Measurements from ENCODE around the gene OR2L2.

DNA sequence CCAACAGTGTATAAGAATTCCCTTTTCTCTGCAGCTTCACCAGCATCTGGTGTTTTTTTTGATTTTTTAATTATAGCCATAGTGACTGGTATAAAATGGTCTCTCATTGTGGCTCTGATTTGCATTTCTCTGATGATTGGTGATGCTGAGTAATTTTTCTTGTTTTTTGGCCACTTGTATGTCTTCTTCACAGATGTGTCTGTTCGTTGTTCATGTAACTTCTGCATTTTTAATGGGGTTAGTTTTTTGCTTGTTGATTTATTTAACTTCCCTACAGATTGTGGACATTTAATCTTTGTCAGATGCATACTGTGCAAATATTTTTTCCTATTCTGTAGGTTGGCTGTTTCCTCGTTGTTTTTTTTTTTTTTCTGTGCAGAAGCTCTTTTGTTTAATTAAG is 36.9 kb upstream of the OR2L2 start:
- TF ChIP-seq, protein P1, sequence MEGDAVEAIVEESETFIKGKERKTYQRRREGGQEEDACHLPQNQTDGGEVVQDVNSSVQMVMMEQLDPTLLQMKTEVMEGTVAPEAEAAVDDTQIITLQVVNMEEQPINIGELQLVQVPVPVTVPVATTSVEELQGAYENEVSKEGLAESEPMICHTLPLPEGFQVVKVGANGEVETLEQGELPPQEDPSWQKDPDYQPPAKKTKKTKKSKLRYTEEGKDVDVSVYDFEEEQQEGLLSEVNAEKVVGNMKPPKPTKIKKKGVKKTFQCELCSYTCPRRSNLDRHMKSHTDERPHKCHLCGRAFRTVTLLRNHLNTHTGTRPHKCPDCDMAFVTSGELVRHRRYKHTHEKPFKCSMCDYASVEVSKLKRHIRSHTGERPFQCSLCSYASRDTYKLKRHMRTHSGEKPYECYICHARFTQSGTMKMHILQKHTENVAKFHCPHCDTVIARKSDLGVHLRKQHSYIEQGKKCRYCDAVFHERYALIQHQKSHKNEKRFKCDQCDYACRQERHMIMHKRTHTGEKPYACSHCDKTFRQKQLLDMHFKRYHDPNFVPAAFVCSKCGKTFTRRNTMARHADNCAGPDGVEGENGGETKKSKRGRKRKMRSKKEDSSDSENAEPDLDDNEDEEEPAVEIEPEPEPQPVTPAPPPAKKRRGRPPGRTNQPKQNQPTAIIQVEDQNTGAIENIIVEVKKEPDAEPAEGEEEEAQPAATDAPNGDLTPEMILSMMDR (IDR thresholded peaks at IDR 0.05; ENCODE audit: insufficient read depth, low read length) = no peak
- TF ChIP-seq, protein P2, sequence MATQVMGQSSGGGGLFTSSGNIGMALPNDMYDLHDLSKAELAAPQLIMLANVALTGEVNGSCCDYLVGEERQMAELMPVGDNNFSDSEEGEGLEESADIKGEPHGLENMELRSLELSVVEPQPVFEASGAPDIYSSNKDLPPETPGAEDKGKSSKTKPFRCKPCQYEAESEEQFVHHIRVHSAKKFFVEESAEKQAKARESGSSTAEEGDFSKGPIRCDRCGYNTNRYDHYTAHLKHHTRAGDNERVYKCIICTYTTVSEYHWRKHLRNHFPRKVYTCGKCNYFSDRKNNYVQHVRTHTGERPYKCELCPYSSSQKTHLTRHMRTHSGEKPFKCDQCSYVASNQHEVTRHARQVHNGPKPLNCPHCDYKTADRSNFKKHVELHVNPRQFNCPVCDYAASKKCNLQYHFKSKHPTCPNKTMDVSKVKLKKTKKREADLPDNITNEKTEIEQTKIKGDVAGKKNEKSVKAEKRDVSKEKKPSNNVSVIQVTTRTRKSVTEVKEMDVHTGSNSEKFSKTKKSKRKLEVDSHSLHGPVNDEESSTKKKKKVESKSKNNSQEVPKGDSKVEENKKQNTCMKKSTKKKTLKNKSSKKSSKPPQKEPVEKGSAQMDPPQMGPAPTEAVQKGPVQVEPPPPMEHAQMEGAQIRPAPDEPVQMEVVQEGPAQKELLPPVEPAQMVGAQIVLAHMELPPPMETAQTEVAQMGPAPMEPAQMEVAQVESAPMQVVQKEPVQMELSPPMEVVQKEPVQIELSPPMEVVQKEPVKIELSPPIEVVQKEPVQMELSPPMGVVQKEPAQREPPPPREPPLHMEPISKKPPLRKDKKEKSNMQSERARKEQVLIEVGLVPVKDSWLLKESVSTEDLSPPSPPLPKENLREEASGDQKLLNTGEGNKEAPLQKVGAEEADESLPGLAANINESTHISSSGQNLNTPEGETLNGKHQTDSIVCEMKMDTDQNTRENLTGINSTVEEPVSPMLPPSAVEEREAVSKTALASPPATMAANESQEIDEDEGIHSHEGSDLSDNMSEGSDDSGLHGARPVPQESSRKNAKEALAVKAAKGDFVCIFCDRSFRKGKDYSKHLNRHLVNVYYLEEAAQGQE (IDR thresholded peaks at IDR 0.05; ENCODE audit: insufficient replicate concordance, low read depth) = no peak
- TF ChIP-seq POLR2AphosphoS5 (IDR thresholded peaks at IDR 0.05; ENCODE audit: low read depth) = no peak

Measured in HL-60 (cell line).